HG03060 (cell line): ENCODE data around the gene ZNF329.

Experiments used
- ATAC-seq: cut with Tn5 transposase; IDR thresholded peaks from one replicate; pipeline ENCODE4 v1.9.1; 2021; ENCODE audit warnings: low read depth, moderate number of reproducible peaks; ENCODE audit not compliant: unreplicated experiment

ZNF329 gene

DNA sequence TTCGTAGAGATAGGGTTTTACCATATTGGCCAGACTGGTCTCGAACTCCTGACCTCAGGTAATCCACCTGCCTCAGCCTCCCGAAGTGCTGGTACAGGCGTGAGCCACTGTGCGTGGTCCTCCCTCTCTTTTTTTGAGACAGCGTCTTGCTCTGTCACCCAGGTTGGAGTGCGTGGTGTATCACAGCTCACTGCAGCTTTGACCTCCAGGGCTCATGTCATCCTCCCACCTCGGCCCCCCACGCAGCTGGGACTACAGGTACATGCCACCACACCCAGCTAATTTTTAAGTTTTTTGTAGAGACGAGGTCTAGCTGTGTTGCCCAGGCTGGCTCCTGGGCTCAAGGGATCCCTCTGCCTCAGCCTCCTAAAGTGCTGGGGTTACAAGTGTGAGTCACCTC, 70.8 kb downstream of the ZNF329 start:
- ATAC-seq: no peak
